IMR-90 (cell line): ENCODE measurements around the gene ALLC.

Experiments used
- CTCF ChIP-seq: conservative IDR thresholded peaks from 2 replicates; pipeline ENCODE4 v1.5.1; 2012; ENCODE audit warnings: mild to moderate bottlenecking, low read depth, low read length, improper control_type of control experiment
- MAZ ChIP-seq: IDR thresholded peaks from 2 replicates; pipeline ENCODE4 v1.6.1; 2012; ENCODE audit warnings: low read depth, mild to moderate bottlenecking, low read length, improper control_type of control experiment, moderate library complexity, borderline replicate concordance
- MXI1 ChIP-seq: IDR thresholded peaks from 2 replicates; pipeline ENCODE4 v1.6.1; 2012; ENCODE audit warnings: low read depth, mild to moderate bottlenecking, low read length, moderate library complexity, borderline replicate concordance
- RAD21 ChIP-seq: IDR thresholded peaks from 2 replicates; pipeline ENCODE4 v1.6.1; 2012; ENCODE audit warnings: low read length, improper control_type of control experiment
- USF2 ChIP-seq: fragments of 150-350 bp; IDR thresholded peaks from 2 replicates; pipeline ENCODE4 v1.6.1; 2017; ENCODE audit warnings: mild to moderate bottlenecking, antibody characterized with exemption, low read length, low read depth

GRCh38 chr2:3641841-3642421, 16.1 kb upstream of the ALLC start:
- TF ChIP-seq MAZ: no peak
- TF ChIP-seq RAD21: no peak
- no peak for TF ChIP-seq CTCF
- TF ChIP-seq MXI1: no peak
- TF ChIP-seq USF2: no peak
